Measurements from ENCODE around the gene FURIN.

GRCh38 chr15:90860942-90861675 is 7.3 kb upstream of the FURIN start:
- TF ChIP-seq CBX5 (IDR thresholded peaks at IDR 0.05; ENCODE audit: borderline replicate concordance, low read depth) (no peak), MCM7 (IDR thresholded peaks at IDR 0.05) (no peak)

All from K562 (cell line).